Midbrain (tissue), 1 donor: ENCODE results near the gene FBXO34.
A peak's percentile ranks its signal among the peaks of the same experiment; 100 is the strongest.

Source experiments
- DNase-seq: peaks from one replicate; lab custom pipeline; 2025; lab: John Stamatoyannopoulos, UW

FBXO34 gene

DNA sequence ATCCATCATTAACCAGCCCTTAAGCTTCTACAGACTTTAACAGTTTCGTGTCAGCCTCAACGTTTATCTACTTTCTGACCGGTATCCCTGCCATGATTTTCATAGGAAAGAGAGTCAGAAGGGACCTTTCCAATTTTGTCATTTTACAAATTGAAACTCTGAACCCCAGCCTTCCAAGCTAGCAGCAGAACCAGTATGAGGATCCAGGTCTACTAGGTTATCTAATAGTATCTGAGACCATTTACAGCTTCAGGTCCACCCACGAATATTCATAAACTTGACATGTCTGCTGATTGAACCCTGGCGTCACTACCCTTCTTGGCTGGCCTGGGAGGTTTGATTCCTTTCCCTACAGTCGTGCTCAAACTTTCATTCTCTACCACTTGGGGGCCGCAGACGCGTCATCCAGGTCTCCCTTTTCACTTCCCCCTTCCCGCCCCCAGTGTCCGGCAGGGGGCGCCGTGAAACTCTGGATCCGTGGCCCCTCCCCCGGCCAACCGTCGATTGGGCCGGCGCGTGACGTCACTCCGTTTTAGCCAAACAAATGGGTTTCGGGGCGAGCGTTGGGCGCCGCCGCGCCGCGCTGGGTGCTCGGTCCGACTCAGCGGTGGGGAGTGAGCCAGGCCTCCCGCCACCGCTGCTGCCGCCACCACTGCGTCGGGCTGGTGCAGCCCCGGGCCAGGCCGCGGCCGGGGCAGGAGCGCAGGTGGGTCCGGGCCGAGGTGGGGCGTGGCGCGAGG, at the start of gene FBXO34:
FBXO34 (plus strand) TSS at position 590 of the 740 bp plus-strand sequence. CDS start 78,970 bp downstream, outside the sequence.
- DNase-seq, result peak; percentile 99

GRCh38 chr14:55221968-55222367, 49.3 kb upstream of the FBXO34 start:
- DNase-seq, result no peak

DNA sequence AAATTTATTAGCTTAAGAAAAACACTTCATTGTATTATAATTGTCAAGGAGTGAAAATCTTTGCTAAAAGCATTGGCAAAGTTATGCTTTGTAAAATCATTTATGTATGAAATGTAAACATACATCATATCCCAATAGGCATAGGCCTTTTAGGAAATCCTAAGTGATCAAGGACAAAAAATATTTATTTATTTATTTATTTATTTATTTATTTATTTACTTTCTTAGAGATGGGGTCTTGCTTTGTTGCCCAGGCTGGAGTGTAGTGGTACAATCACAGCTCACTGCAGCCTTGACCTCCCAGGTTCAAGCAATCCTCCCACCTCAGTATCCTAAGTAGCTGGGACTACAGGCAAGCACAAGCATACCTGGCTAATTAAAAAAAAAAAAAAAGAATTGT, 47.9 kb upstream of the FBXO34 start:
- no peak for DNase-seq

GRCh38 chr14:55228261-55228660, 43.0 kb upstream of the FBXO34 start:
- no peak for DNase-seq

- DNase-seq, result no peak
Observed at GRCh38 chr14:55233591-55233990, 37.6 kb upstream of the FBXO34 start.

- no peak for DNase-seq
Observed at GRCh38 chr14:55238019-55238680, 33.1 kb upstream of the FBXO34 start.

GRCh38 chr14:55239320-55239719, 31.9 kb upstream of the FBXO34 start:
- DNase-seq, result no peak

GRCh38 chr14:55240526-55241178, 30.6 kb upstream of the FBXO34 start:
- no peak for DNase-seq

- no peak for DNase-seq
Observed at GRCh38 chr14:55241673-55242072, 29.5 kb upstream of the FBXO34 start.

DNA sequence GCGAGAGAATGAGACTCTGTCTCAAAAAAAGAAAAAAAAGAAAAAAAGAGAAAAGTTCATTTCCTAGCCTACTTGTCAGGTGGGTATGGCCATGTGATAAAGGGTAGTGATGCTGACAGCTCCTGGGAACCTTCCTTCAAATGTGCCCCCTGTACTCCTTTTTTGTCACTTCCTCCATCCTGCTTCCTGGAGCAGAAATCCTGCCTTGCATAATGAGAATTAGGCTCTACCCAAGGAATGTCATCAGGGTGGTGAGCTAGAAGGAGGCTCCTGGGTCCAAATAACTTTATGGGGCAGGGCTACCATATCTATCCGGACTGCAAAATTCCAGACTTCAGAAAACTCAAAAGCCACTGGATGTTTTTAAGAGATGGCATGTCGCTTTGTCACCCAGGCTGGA, 27.8 kb upstream of the FBXO34 start:
- DNase-seq, result no peak

DNA sequence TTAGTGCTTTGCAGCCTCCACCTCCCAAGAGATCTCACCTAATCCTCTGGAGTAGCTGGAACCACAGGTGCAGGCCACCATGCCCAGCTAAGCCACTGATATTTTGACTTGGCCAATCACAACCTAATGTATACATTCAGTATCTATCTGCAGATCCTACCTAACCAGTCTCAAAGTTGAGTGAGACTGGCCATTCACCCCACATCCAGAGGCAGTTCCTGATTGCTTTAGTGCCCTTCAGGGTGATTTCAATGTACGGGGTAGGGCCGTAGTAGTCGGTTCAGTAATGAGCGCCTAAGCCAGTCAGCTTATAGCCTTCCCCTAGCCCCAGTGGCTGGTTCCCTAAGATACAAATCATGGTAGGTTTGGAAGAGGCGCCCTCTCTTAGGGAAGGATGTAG, 27.4 kb upstream of the FBXO34 start:
- no peak for DNase-seq

DNA sequence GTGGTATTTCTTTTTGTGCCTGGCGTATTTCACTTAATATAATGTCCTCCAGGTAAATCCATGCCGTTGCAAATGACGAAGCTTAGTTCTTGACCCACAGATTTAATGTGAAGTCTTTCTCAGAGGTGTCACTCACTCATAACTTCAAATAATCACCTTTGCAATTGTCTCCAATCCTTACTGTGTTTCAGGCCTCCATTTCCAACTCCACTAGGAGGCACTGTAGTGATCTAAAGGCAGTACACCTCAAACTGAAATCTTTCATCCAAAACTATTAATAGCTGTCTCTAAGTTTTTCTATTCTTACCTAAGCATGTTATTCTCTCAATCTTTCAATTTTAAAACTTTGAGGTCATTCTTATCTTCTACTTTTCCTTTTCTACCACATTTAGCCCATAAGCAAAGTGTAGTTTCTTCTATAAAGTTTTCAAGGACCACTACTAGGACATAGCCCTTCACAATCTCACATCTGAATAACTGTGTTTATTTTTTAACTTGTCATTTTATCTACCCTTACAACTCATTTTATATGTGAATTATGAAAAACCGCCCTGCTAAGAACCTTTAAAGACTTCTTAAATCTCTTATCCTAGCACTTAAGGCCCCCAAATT, 25.5 kb upstream of the FBXO34 start:
- no peak for DNase-seq

DNA sequence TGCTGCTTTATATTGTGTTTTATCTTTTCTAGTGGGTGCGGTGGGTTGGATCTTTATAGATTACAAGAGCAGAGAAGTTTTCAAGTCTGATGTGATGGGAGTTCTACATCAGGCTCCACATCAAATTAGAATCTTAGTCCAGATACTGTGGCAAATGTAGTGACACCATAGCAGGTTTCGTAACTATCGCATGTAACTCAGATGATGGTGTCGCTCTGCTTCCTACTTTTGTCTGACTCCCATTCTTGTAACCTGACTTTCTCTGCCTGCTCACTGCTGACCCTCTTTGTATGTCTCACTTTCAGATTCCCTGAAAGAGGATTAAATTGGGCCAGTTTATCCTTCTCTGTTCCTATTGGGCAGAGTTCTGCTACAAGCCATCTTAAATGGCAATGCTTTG, 22.8 kb upstream of the FBXO34 start:
- DNase-seq, result no peak

- no peak for DNase-seq
Observed at GRCh38 chr14:55249423-55249822, 21.8 kb upstream of the FBXO34 start.

DNA sequence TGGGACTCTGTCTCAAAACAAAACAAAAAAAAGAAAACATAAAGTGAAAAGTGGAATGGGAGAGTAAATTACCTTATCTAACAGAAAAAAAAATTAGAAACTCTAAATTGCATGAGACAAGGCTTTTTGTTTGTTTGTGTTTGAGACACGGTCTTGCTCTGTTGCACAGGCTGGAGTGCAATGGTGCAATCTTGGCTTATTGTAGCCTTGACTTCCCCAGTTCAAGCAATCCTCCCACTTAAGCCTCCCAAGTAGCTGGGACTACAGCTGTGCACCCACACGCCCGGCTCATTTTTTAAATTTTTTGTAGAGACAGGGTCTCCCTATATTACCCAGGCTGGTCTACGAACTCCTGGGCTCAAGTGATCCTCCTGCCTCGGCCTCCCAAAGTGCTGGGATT, 17.9 kb upstream of the FBXO34 start:
- no peak for DNase-seq

DNA sequence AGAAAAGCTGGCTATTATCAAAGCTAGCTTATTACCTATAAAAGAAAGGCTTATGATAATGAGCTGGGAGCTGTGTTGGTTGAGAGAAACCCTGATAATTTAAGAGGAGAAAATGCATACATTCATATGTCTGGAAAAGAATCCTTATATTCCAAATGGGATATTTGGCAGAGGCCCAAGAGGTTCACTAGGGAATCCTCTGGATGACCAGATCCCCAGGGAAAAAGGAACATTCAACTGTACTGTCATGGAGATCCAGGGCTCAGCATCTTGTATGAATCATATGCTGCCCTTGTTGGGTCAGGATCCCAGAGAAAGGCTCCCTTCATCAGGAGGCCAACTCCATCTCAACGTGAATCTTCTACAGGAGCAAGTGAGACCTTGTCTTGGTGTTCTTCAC, 16.6 kb upstream of the FBXO34 start:
- DNase-seq, result no peak

- DNase-seq, result no peak
Observed at GRCh38 chr14:55255979-55256378, 15.2 kb upstream of the FBXO34 start.

- no peak for DNase-seq
Observed at GRCh38 chr14:55256586-55256985, 14.6 kb upstream of the FBXO34 start.

- DNase-seq, result no peak
Observed at GRCh38 chr14:55265197-55265596, 6.0 kb upstream of the FBXO34 start.

GRCh38 chr14:55267820-55268219, 3.4 kb upstream of the FBXO34 start:
- no peak for DNase-seq

DNA sequence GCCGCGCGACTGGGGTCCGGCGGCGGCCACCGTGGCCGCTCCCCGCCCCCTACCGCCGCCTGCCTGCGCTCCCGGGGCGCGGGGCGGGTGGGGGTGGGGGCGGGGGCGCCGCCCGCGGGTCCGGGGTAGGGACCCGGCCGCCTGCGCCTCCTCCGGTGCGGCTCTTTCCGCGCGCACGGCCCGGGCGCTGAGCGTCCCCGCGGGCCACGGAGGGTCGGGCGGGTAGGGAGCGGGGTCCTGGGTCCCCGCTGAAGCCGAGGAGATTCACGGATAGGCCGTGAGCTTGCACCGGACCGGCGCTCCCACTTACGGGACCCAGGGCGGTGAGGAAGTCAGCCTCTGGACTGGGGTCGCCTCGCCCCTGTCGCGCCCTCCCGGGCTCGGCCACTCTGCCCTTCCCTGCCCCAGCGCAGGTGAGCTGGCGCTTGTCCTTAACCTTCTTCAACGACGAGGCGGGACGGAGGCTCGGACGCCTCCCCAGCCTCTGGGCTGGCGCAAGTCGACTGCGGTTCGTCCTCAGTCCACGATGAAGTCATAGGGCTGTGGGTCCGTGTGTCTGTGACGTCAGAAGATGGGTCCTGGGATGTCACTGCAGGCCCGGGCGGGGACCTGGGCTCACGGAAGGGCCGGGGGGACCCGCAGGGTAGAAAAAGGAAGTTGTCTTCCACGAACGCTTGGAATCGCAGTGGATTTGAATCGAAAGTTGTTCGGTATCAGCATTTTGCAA, 514 bp downstream of the FBXO34 start:
- peak; percentile 48 for DNase-seq

DNA sequence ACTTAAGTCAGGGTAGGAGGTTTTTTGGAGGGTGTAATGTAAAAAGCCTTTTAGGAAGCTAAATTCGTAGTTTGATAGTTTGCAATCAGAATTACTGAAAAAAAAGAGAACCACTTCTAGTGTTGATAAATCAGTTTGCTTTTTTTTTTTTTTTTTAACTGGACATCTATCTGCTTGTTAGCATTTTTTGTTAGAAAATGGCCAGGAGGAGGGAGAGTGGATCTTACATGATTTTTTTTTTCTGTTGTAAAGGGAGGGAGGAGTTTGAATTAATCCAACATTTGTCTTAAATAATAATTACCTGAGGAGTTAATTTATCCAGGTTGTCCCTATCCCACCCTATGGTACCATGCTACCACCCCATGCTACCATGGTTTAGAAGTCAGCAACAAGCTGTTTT, 1.2 kb downstream of the FBXO34 start:
- DNase-seq, result no peak
